GM18868 (cell line): ENCODE measurements around the gene ELOVL7.
"Not testable (repeated sequence)": the region's sequence is repeated elsewhere in the genome, so short reads cannot be mapped to it uniquely, and the experiment has no call there.

Source experiments
- ATAC-seq: cut with Tn5 transposase; IDR thresholded peaks from one replicate; pipeline ENCODE4 v1.9.1; 2021; ENCODE audit warnings: mild to moderate bottlenecking, moderate library complexity; ENCODE audit not compliant: unreplicated experiment

ELOVL7 gene

GRCh38 chr5:60718166-60718892, 125.7 kb downstream of the ELOVL7 start:
- no peak for ATAC-seq

DNA sequence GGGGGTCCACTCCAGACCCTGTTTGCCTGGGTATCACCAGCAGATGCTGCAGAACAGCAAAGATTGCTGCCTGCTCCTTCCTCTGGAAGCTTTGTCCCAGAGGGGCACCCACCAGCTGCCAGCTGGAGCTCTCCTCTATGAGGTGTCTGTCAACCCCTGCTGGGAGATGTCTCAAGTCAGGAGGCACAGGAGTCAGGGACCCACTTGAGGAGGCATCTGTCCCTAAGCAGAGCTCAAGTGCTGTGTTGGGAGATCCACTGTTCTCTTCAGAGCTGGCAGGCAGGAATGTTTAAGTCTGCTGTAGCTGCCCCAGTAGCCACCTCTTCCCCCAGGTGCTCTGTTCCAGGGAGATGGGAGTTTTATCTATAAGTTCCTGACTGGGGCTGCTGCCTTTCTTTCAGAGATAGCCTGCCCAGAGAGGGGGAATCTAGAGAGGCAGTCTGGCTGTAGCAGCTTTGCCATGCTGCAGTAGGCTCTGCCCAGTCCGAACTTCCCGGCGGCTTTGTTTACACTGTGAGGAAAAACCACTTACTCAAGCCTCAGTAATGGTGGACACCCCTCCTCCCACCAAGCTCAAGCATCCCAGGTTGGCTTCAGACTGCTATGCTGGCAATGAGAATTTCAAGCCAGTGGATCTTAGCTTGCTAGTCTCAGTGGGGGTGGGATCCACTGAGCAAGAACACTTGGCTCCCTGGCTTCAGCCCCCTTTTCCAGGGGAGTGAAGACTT, 128.7 kb downstream of the ELOVL7 start:
- not testable (repeated sequence) for ATAC-seq

DNA sequence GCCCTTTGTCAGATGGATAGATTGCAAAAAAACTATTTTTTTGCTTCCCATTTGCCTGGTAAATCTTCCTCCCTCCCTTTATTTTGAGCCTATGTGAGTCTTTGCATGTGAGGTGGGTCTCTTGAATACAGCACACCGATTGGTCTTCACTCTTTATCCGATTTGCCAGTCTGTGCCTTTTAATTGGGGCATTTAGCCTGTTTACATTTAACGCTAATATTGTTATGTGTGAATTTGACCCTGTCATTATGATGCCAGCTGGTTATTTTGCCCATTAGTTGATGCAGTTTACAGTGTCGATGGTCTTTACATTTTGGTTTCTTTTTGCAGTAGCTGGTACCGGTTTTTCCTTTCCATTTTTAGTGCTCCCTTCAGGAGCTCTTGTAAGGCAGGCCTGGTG, 131.1 kb downstream of the ELOVL7 start:
- no peak for ATAC-seq

- not testable (repeated sequence) for ATAC-seq
These were observed 132.2 kb downstream of the ELOVL7 start for GRCh38 chr5:60711892-60712291.

GRCh38 chr5:60710362-60710761, 133.7 kb downstream of the ELOVL7 start:
- ATAC-seq: no peak

- ATAC-seq: no peak
These were observed 138.9 kb downstream of the ELOVL7 start for GRCh38 chr5:60705144-60705543.

GRCh38 chr5:60703944-60704343, 140.1 kb downstream of the ELOVL7 start:
- ATAC-seq: no peak
